Rectal smooth muscle tissue (tissue), 1 donor: Measurements from ENCODE around the gene GAGE10.

ENCODE experiments used
- H3K27ac ChIP-seq: one replicate; pipeline ENCODE4 v1.7.0; 2013; ENCODE audit warnings: low read depth, low read length, inconsistent platforms
- H3K27me3 ChIP-seq: one replicate; pipeline ENCODE4 v1.7.0; 2013; ENCODE audit warnings: low read length; ENCODE audit not compliant: control insufficient read depth, insufficient read depth
- H3K36me3 ChIP-seq: one replicate; pipeline ENCODE4 v1.7.0; 2013; ENCODE audit warnings: low read length; ENCODE audit not compliant: control insufficient read depth, insufficient read depth
- H3K4me1 ChIP-seq: one replicate; pipeline ENCODE4 v1.7.0; 2013; ENCODE audit warnings: low read length; ENCODE audit not compliant: control insufficient read depth, insufficient read depth
- H3K4me3 ChIP-seq: one replicate; pipeline ENCODE4 v1.7.0; 2013; ENCODE audit warnings: low read length
- H3K9ac ChIP-seq: one replicate; pipeline ENCODE4 v1.7.0; 2013; ENCODE audit warnings: low read length

GAGE10 gene

DNA sequence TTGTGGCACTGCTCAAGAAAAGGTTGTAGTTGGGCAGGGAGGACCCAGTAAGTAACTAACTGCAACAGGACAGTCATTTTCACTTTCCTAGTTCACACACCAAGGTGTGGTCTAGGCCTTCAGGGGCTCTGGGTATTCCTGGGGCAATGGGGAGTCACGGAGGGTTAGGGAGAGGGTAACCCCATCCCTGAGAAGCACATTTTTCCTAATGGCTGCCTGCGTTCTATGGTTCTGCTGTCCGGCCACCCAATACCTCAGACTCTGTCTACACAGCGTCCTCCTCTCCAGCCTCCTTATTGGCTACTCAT is 34.8 kb upstream of the GAGE10 start:
- Histone ChIP-seq H3K27ac (peak overlapping the region; percentile 96), H3K4me3 (peak overlapping the region; percentile 76), H3K27me3 (no peaks in the 10 kb centered on the region), H3K4me1 (no peaks in the 10 kb centered on the region), H3K9ac (peak overlapping the region; percentile 34), H3K36me3 (no peaks in the 10 kb centered on the region)

DNA sequence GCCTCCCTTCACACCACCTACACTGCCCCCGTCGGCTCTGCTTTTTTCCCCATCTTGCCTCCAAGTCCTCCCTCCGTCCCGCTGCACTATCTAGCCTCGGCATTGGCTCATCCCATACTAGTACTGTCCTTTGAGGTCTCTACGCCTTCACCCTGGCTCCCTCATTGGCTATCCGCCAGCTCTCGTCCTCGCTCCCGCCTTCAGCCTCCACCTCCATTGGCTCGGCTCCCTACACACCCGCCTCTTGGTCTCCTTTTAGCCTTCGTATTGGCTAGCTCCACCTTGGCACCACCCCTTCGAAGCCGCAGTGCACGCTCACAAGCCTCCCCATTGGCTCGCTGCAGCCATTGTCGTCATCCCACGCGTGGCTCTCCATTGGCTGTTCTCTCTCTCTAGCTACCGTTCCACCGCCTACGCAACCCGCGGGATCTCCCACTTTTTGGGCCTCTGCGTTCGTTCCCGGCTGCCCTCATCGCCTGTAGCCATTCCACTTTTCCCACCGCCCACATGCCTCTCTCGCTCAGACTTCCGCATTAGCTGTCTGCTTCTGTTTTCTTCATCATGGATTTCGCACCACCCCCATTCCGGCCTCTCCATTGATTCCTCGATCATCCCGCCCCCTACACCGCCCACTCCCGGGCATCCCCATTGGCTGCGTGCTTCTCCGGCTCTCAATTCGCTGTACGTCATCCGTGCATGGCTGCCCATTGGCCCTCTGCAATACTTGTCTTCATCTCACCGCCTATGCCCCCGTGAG is 34.3 kb upstream of the GAGE10 start:
- Histone ChIP-seq H3K4me3 (peak overlapping the region; percentile 76), H3K36me3 (no peaks in the 10 kb centered on the region), H3K27me3 (no peaks in the 10 kb centered on the region), H3K4me1 (no peaks in the 10 kb centered on the region), H3K27ac (peak overlapping the region; percentile 96), H3K9ac (peak overlapping the region; percentile 56)

- Histone ChIP-seq H3K36me3 (no peaks in the 10 kb centered on the region), H3K4me1 (no peaks in the 10 kb centered on the region), H3K27ac (peak within 1 kb of the TSS; percentile 96), H3K4me3 (peak within 1 kb of the TSS; percentile 76), H3K9ac (peak within 1 kb of the TSS; percentile 56), H3K27me3 (no peaks in the 10 kb centered on the region)
Measured at GRCh38 chrX:49269767-49270248, 33.6 kb upstream of the GAGE10 start, which contains the start of gene PPP1R3F. Gene PPP1R3F (plus strand): TSS chrX:49269793. CDS start chrX:49269870, 77 bp downstream.

GRCh38 chrX:49270249-49270921 is 33.1 kb upstream of the GAGE10 start:
- Histone ChIP-seq H3K27ac (peak overlapping the region; percentile 85), H3K27me3 (no peaks in the 10 kb centered on the region), H3K9ac (peak overlapping the region; percentile 33), H3K4me1 (no peaks in the 10 kb centered on the region), H3K36me3 (no peaks in the 10 kb centered on the region), H3K4me3 (peak overlapping the region; percentile 63)

- no peaks in the 10 kb centered on the region for H3K4me1 ChIP-seq
Measured at GRCh38 chrX:49271341-49271740, 32.1 kb upstream of the GAGE10 start.

DNA sequence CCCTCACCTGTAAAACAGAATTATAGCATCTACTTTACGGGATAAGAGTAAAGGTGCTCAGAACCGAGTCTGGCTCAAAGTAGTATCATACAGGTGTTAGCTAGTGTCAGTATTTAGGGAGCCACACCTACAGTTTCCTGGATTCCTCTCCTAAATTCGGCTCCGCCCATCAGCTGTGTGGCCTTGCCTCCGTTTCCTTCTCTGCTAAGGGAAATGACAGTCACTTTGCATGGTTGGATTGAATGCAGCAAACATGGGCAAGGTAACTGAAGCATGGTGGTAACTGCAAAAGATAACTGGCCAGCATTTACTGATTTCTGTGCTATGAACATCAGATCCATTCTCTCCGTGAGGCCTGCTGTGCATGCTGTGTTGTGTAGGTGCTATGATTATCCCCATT is 31.0 kb upstream of the GAGE10 start:
- Histone ChIP-seq H3K36me3 (no peaks in the 10 kb centered on the region), H3K27ac (no peak overlapping the region), H3K27me3 (no peaks in the 10 kb centered on the region), H3K9ac (no peak overlapping the region), H3K4me3 (no peak overlapping the region), H3K4me1 (no peaks in the 10 kb centered on the region)

More at GRCh38 chrX:49271341-49271740, 32.1 kb upstream of the GAGE10 start:
- H3K27me3 ChIP-seq: no peaks in the 10 kb centered on the region
- no peak overlapping the region for H3K9ac ChIP-seq
- no peaks in the 10 kb centered on the region for H3K36me3 ChIP-seq
- no peak overlapping the region for H3K27ac ChIP-seq
- H3K4me3 ChIP-seq: no peak overlapping the region

DNA sequence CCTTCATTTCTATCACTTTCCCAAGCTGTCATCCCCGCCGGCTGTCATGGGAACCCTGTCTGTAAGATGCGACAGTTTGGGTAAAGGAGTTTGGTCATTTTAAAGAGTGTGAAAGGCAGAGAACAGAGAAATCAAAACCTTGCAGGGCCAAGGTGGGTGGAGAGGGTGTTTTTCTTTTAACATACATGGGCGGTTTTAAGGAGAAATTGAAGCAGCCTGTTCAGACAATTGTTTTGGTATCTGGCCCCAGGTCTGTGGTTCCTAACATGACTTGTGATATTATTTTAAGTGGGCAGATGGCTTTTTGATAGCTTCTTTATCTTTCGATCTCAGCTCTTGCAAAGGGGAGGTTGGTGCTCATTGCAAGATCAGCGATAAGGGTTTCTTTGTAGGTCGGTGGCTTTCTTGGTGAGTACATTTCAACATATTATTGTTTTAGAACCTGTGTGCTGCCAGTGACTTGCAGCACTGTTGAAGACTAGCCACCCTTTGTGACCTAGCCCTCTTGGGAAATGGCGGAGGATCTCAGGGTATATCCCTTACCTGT is 30.2 kb upstream of the GAGE10 start:
- H3K27ac ChIP-seq: no peak overlapping the region
- no peak overlapping the region for H3K4me3 ChIP-seq
- H3K36me3 ChIP-seq: no peaks in the 10 kb centered on the region
- no peaks in the 10 kb centered on the region for H3K4me1 ChIP-seq
- no peaks in the 10 kb centered on the region for H3K27me3 ChIP-seq
- H3K9ac ChIP-seq: no peak overlapping the region

DNA sequence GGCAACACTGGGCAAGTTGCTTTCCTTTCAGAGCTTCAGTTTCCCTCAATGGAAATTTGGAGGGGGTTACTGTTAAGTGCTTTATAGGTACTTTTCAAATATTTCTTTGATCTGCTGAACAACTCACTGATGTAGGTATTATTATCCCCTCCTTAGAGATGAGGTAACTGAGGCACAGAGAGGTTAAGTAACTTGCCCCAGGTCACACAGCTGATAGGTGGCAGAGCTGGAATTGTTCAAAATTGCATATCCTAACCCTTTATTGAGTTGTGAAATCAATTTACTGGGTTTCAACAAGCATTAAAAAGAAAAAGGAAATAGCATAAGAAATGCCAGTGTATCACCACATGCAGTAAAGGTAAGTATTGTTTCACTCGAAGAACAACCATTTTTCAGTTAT is 27.2 kb upstream of the GAGE10 start:
- Histone ChIP-seq H3K27me3 (peaks cover 3% of the 10 kb centered on the region), H3K4me1 (no peaks in the 10 kb centered on the region), H3K36me3 (no peaks in the 10 kb centered on the region), H3K4me3 (no peak overlapping the region), H3K27ac (no peak overlapping the region), H3K9ac (no peak overlapping the region)

DNA sequence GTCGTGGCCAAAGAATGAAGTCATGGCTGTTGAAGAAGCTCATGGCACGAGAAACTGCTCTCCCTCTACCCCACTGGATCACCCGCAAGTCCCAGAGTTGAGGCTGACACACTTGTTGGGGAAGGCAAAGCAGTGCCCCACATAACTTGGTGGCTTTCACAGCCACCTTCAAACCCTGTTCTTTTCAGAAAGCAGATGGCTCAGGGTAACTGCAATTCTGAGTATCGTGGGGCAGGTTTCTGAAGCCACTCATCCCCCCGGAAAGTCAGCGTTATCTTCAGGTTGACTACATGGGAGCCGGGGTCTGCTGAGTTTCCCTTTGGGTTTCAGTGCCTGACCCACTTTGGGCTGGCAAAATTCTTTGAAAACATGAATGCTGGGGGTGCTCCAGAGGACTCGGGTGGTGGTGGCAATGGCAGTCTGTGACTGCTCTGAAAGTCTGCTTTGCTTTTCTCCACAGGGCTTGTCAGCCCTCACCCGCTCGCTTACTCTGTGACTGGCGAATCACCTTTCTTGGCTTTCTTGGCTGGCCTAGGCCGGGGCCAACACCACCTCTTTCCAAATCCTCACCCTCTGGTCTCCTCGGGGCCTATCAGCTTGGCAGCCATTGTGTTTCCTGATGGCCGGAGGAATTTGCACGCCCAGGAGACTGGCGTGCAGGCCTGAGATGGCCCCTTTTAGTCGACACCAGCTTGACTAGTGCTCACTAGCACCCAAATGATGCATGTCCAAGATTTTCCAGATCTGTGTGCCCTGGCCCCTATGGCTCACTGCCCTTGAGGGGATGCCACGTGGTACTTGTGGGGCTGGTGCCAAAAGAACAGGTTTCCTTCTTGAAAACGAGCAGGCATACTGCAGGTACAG is 26.5 kb upstream of the GAGE10 start:
- H3K27me3 ChIP-seq: peaks cover 3% of the 10 kb centered on the region
- no peaks in the 10 kb centered on the region for H3K36me3 ChIP-seq
- no peak overlapping the region for H3K27ac ChIP-seq

DNA sequence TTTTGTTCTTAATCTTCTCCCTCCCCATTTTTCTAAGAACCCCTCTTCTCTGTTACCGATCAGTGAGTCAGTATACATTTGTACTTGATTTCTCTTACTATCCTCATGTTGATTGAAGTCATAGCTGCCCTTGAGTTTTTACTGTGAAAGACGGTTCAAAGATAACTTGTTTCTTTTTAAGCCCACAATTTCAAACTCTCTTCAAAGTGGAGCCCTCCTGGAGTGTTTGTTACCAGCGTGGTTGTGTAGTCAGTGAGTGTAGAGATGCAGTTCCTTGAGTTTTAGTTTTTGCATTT is 26.0 kb upstream of the GAGE10 start:
- Histone ChIP-seq H3K27ac (no peak overlapping the region), H3K36me3 (no peaks in the 10 kb centered on the region), H3K9ac (no peak overlapping the region), H3K4me1 (no peaks in the 10 kb centered on the region), H3K4me3 (no peak overlapping the region), H3K27me3 (peaks cover 3% of the 10 kb centered on the region)

More for the DNA sequence above, 26.5 kb upstream of the GAGE10 start:
- H3K4me1 ChIP-seq: no peaks in the 10 kb centered on the region
- no peak overlapping the region for H3K4me3 ChIP-seq
- no peak overlapping the region for H3K9ac ChIP-seq

DNA sequence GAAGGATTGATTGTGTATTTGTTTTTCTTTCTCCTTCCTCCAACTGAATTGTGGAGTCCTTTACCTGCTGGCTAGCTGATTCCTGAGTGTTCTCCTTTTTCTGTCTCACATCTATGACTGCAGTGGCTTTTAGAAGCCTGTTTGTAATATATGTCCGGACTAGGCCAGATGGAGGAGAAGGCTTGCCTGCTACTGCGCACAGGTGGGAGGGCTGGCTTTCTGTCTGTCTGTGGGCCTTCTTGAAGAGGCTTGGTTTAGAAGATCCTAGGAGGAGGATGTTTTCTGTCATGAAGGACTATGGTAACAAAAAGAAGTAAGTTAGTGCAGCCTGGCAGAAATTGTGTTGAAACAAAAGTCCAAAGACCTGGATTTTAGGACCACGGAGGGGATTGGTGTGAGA is 25.4 kb upstream of the GAGE10 start:
- Histone ChIP-seq H3K9ac (no peak overlapping the region), H3K36me3 (no peaks in the 10 kb centered on the region), H3K27ac (no peak overlapping the region), H3K27me3 (peaks cover 3% of the 10 kb centered on the region), H3K4me1 (no peaks in the 10 kb centered on the region), H3K4me3 (no peak overlapping the region)

- Histone ChIP-seq H3K9ac (no peak overlapping the region), H3K4me1 (no peaks in the 10 kb centered on the region), H3K27me3 (peaks cover 3% of the 10 kb centered on the region), H3K36me3 (no peaks in the 10 kb centered on the region), H3K27ac (no peak overlapping the region), H3K4me3 (peak overlapping the region; percentile 41)
Measured at GRCh38 chrX:49282647-49283011, 20.8 kb upstream of the GAGE10 start.
